Measurements from ENCODE around the gene PCNT.

PCNT gene

DNA sequence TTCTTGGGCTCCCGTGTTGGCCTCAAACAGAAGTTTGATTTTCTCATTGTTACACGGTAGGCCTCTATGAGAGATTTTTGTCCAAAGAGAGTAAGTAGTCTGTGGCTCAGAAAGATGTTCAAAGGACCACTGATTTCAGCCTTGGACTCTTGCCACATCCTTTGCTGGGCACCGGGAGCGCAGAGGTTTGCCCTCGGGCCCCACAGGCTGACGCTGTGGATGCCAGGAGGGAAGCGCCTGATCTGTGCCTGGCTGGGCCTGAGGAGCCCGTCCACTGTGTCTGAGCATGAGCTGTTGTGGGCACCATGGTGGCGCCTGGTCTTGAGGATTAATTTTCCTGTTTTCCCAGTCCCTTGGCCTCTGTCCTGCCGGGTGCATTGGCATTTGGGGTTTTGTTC, 52.3 kb downstream of the PCNT start:
- H3K27me3 Mint-ChIP-seq (ENCODE audit: low read depth): peaks cover 3% of the 10 kb centered on the region
- TF ChIP-seq, protein P1, sequence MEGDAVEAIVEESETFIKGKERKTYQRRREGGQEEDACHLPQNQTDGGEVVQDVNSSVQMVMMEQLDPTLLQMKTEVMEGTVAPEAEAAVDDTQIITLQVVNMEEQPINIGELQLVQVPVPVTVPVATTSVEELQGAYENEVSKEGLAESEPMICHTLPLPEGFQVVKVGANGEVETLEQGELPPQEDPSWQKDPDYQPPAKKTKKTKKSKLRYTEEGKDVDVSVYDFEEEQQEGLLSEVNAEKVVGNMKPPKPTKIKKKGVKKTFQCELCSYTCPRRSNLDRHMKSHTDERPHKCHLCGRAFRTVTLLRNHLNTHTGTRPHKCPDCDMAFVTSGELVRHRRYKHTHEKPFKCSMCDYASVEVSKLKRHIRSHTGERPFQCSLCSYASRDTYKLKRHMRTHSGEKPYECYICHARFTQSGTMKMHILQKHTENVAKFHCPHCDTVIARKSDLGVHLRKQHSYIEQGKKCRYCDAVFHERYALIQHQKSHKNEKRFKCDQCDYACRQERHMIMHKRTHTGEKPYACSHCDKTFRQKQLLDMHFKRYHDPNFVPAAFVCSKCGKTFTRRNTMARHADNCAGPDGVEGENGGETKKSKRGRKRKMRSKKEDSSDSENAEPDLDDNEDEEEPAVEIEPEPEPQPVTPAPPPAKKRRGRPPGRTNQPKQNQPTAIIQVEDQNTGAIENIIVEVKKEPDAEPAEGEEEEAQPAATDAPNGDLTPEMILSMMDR (IDR thresholded peaks at IDR 0.05; ENCODE audit: unreplicated experiment in 3 of 3): no peak
- peaks cover 3% of the 10 kb centered on the region for H3K9me3 Mint-ChIP-seq
- H3K4me3 Mint-ChIP-seq: no peak overlapping the region
- H3K36me3 Mint-ChIP-seq (ENCODE audit: low read depth): peaks cover 42% of the 10 kb centered on the region
- H3K27ac Mint-ChIP-seq: no peak overlapping the region
- H3K4me1 Mint-ChIP-seq: peaks cover 19% of the 10 kb centered on the region

DNA sequence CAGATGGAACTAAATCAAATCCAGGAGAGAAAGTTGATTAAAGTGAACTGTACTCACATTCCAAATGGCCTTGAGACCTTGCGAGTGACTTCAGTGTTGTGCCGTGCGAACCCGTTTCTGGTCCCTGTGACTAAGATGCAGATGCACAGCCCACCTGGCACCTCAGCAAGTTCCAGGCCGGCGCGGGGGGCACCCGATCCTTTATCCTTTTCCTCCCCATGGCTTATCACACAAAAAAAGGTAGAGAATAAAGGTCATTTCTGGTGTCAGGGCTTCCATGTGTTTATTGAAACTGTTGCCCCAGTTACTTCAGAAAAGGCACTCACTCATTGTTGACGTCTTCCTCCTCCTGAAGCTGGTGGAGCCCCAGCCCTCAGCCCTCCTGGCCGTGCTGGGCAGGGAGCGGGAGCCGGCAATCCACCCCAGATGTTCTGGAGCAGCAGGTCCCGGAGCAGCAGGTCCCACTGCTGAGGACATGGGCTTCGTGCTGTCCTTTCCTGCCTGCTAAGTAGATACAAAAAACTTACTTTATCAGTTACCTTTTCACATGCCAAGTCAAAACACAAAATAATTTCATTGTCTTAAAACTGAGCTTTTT, 53.0 kb downstream of the PCNT start:
- H3K9me3 Mint-ChIP-seq: peaks cover 7% of the 10 kb centered on the region
- H3K27ac Mint-ChIP-seq: no peak overlapping the region
- H3K27me3 Mint-ChIP-seq (ENCODE audit: low read depth): peaks cover 3% of the 10 kb centered on the region
- peaks cover 19% of the 10 kb centered on the region for H3K4me1 Mint-ChIP-seq
- H3K36me3 Mint-ChIP-seq (ENCODE audit: low read depth): peaks cover 44% of the 10 kb centered on the region
- TF ChIP-seq, protein P1 (IDR thresholded peaks at IDR 0.05; ENCODE audit: unreplicated experiment in 3 of 3): no peak
- no peak overlapping the region for H3K4me3 Mint-ChIP-seq

DNA sequence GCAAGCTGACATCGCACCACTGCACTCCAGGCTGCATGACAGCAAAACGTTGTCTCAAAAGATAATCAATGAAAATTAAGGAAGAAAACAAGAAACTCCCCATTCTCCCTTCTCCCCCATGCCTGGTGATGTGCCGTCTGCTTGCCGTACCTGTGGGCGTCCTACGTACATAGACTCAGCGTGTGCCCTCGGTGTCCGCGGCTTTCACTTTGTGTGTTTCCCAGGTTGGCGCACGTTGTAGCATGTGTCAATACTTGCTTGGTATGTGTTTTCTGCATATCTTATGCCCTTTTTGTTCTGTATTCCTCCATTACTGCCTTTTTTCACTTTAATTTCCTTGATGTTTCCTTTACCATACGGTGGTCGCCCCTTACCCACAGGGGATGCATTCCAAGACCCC, 53.8 kb downstream of the PCNT start:
- Mint-ChIP-seq H3K27me3 (ENCODE audit: low read depth) (peaks cover 3% of the 10 kb centered on the region), H3K27ac (no peak overlapping the region), H3K36me3 (ENCODE audit: low read depth) (peaks cover 47% of the 10 kb centered on the region), H3K4me1 (peaks cover 19% of the 10 kb centered on the region), H3K4me3 (no peak overlapping the region), H3K9me3 (peaks cover 15% of the 10 kb centered on the region)
- TF ChIP-seq, protein P1 (IDR thresholded peaks at IDR 0.05; ENCODE audit: unreplicated experiment in 3 of 3): no peak

DNA sequence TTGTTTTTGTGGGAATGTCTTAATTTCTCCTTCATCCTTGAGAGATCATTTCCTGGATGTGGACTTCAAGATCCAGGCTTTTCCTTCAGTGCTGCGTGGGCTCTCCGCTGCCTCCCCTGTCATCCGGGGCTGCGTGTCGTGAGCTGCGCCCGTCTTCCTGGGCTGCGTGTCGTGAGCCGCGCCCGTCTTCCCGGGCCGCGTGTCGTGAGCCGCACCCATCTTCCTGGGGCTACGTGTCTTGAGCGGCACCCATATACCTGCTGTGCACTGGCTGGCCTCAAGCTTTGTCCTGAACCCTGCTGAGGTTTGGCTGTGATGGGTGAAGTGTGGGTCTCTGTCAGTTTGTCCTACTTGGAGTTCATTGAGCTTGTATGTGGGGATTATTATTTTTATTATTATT, 55.1 kb downstream of the PCNT start:
- no peak overlapping the region for H3K27ac Mint-ChIP-seq

DNA sequence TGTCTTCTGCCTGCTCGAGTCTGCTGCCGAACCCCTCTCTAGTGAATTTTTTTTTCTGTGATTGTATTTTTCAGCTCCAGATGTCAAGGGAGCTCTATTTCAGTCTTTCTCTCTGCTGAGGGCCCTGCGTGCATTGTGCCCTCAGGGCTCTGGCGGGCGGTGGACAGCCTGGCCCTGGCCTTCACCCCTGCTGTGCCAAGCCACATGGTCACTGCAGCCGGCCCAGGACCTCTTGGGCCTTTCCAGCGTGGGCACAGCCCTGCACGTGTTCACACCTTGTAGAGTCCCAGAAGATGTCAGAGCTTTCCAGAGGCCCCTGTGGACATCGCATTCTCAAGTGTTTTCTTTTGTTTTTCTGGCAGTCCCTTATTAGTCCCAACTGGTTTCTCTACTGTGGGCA, 55.7 kb downstream of the PCNT start:
- TF ChIP-seq, protein P1 (IDR thresholded peaks at IDR 0.05; ENCODE audit: unreplicated experiment in 3 of 3): no peak
- Mint-ChIP-seq H3K27ac (no peak overlapping the region), H3K9me3 (peaks cover 23% of the 10 kb centered on the region), H3K36me3 (ENCODE audit: low read depth) (peaks cover 66% of the 10 kb centered on the region), H3K27me3 (ENCODE audit: low read depth) (no peaks in the 10 kb centered on the region), H3K4me3 (no peak overlapping the region), H3K4me1 (peaks cover 19% of the 10 kb centered on the region)

More for the DNA sequence above, 55.1 kb downstream of the PCNT start:
- TF ChIP-seq, protein P1 (IDR thresholded peaks at IDR 0.05; ENCODE audit: unreplicated experiment in 3 of 3): no peak
- Mint-ChIP-seq H3K27me3 (ENCODE audit: low read depth) (peaks cover 3% of the 10 kb centered on the region), H3K9me3 (peaks cover 23% of the 10 kb centered on the region), H3K4me3 (no peak overlapping the region), H3K4me1 (peaks cover 17% of the 10 kb centered on the region), H3K36me3 (ENCODE audit: low read depth) (peaks cover 60% of the 10 kb centered on the region)

DNA sequence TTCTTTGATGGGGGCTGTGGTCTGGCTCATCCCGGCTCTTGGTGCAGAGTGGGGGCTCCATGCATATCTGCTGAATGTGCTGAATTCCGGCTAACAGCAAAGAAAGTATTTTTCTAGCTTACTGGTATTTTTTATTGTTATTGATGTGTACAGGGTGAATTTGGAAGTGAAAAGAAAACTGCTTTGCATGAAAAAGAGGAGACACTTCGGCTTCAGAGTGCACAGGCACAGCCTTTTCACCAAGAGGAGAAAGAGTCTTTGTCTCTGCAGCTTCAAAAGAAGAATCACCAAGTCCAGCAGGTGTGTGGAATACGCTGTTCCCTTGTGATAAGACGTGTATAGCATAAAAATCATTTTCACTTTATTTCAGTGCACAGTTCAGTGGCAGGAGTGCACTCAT, 57.6 kb downstream of the PCNT start:
- peaks cover 23% of the 10 kb centered on the region for H3K9me3 Mint-ChIP-seq
- H3K27ac Mint-ChIP-seq: no peak overlapping the region
- H3K36me3 Mint-ChIP-seq (ENCODE audit: low read depth): peaks cover 83% of the 10 kb centered on the region

More for the DNA sequence above, 57.6 kb downstream of the PCNT start:
- no peaks in the 10 kb centered on the region for H3K27me3 Mint-ChIP-seq (ENCODE audit: low read depth)
- H3K4me1 Mint-ChIP-seq: peaks cover 20% of the 10 kb centered on the region
- TF ChIP-seq, protein P1 (IDR thresholded peaks at IDR 0.05; ENCODE audit: unreplicated experiment in 3 of 3): no peak
- H3K4me3 Mint-ChIP-seq: no peak overlapping the region
